Choroid plexus epithelial cell (primary cell): ENCODE data around the gene ELMO1.

Source experiments
- DNase-seq: peaks from one replicate; pipeline ENCODE4 v3.0.0-alpha.2; 2010; ENCODE audit warnings: low read depth
- H3K4me3 ChIP-seq: 2 replicates; pipeline ENCODE4 v1.5.1; 2011; ENCODE audit warnings: low read depth, mild to moderate bottlenecking, control low read depth, low read length, moderate library complexity
- TF ChIP-seq, protein P1 (sequence below): conservative IDR thresholded peaks from 2 replicates; pipeline ENCODE4 v1.5.1; 2011; ENCODE audit warnings: low read depth, mild to moderate bottlenecking, control low read depth, inconsistent platforms, low read length, moderate library complexity

ELMO1 gene

DNA sequence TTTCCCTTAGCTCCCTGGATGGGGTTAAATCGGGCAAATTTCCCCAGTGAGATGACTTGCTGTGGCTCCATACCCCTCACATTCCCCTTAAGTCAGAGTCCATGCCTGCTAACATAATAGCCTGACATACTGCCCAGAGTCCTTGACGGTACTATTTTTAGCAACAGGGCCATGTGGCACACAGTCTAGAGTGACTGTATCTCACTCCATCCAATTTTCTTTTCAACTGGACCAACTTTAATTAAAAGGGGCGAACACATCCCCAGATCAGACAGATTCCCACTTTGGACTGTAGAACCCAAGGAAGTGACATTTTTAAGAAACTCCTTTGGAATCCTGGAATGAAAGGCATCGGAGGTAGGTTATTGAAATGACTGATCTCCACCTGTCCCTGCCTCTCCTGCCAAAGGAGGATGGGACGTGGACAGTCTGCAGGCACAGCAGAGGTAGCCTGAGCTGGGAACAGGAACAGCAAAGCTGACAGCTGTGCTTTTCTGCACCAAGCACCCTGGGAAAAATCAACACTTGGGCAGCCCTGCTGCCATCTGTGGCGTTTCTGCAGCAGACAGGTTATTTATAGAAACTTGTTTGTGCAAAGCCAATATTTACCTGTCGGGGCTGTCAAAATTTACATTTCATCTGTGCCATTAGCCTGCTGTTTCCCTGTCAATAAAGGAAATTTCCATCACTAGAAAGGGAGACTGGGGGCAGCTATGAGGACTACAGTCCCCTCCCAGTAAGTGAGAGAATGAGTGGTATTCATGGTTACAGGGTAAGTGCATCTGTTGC is 502.9 kb downstream of the ELMO1 start:
- TF ChIP-seq, protein P1, sequence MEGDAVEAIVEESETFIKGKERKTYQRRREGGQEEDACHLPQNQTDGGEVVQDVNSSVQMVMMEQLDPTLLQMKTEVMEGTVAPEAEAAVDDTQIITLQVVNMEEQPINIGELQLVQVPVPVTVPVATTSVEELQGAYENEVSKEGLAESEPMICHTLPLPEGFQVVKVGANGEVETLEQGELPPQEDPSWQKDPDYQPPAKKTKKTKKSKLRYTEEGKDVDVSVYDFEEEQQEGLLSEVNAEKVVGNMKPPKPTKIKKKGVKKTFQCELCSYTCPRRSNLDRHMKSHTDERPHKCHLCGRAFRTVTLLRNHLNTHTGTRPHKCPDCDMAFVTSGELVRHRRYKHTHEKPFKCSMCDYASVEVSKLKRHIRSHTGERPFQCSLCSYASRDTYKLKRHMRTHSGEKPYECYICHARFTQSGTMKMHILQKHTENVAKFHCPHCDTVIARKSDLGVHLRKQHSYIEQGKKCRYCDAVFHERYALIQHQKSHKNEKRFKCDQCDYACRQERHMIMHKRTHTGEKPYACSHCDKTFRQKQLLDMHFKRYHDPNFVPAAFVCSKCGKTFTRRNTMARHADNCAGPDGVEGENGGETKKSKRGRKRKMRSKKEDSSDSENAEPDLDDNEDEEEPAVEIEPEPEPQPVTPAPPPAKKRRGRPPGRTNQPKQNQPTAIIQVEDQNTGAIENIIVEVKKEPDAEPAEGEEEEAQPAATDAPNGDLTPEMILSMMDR = no peak
- no peak for DNase-seq
- H3K4me3 ChIP-seq = no peak overlapping the region

GRCh38 chr7:36944838-36945237 is 503.8 kb downstream of the ELMO1 start:
- DNase-seq = no peak
- TF ChIP-seq, protein P1 = no peak
- no peak overlapping the region for H3K4me3 ChIP-seq

GRCh38 chr7:36943591-36944435 is 504.9 kb downstream of the ELMO1 start:
- DNase-seq = no peak
- H3K4me3 ChIP-seq = no peak overlapping the region
- TF ChIP-seq, protein P1 = no peak

- DNase-seq = no peak
- TF ChIP-seq, protein P1 = no peak
- H3K4me3 ChIP-seq = no peak overlapping the region
Observed at GRCh38 chr7:36942955-36943354, 505.7 kb downstream of the ELMO1 start.

DNA sequence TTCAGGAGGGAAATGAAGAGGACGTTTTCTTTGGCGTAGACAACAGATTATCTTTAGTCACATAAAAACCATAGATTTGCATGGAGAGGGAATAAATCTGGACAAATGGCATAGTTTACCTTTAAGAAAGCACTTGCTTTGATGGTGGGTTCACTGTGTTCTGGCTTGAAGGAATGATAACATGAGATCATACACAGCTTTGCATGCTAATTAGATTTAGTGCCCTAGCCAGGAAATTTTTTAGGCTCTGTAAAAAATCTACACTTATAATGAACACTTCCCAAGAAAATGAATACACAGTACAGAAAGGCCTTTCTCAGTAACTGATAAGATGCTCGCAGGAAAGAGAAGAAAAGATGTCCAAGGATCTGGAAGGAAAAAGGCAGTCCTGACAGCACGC is 506.1 kb downstream of the ELMO1 start:
- no peak for DNase-seq
- H3K4me3 ChIP-seq = no peak overlapping the region
- TF ChIP-seq, protein P1 = no peak

- no peak for DNase-seq
- TF ChIP-seq, protein P1 = no peak
- no peak overlapping the region for H3K4me3 ChIP-seq
Observed at GRCh38 chr7:36942025-36942424, 506.6 kb downstream of the ELMO1 start.

- TF ChIP-seq, protein P1 = no peak
- H3K4me3 ChIP-seq = no peak overlapping the region
- no peak for DNase-seq
Observed at GRCh38 chr7:36941359-36941758, 507.3 kb downstream of the ELMO1 start.
